Right atrium auricular region (tissue), 2 donors: Measurements from ENCODE around the gene NLRC3. TPM values are rescaled to one million over a fixed set of nuclear protein-coding genes. Genes with fewer than 3 reads are reported as not detected.
"Not testable (repeated sequence)": the region's sequence is repeated elsewhere in the genome, so short reads cannot be mapped to it uniquely, and the experiment has no call there.

Source experiments
- DNase-seq: peaks from one replicate; pipeline ENCODE4 v3.0.0-alpha.2; 2019; ENCODE audit warnings: low spot score
- H3K27ac ChIP-seq, 2 donors: fragments of 200-600 bp; sonication (generic); 1 replicate in 1 of 2; 2 replicates in 1 of 2; pipeline ENCODE4 v1.5.1; 2016 to 2019
- H3K27me3 ChIP-seq, 2 donors: fragments of 200-600 bp; sonication (generic); one replicate each; pipeline versions ENCODE4 v1.5.1 to v1.6.0; 2017 to 2019
- H3K36me3 ChIP-seq: fragments of 200-600 bp; sonication (generic); one replicate; pipeline ENCODE4 v1.5.1; 2016
- H3K4me1 ChIP-seq, 2 donors: fragments of 200-600 bp; sonication (generic); one replicate each; pipeline versions ENCODE4 v1.5.1 to v1.6.0; 2017 to 2019
- H3K4me3 ChIP-seq, 2 donors: fragments of 200-600 bp; sonication (generic); 1 replicate in 1 of 2; 2 replicates in 1 of 2; pipeline ENCODE4 v1.5.1; 2017 to 2019; ENCODE audit warnings: mild to moderate bottlenecking in 1 of 2, moderate library complexity in 1 of 2
- H3K9me3 ChIP-seq, 2 donors: fragments of 200-600 bp; sonication (generic); one replicate each; pipeline ENCODE4 v1.5.1; 2019
- total RNA-seq, 2 donors: library from RNA; depleted of rRNA; stranded (reverse); fragments of >200 nt; gene quantifications; one replicate each; pipeline ENCODE4 v1.1.0, GENCODE V29; 2016
- TF ChIP-seq, protein P1 (sequence below), 2 donors: fragments of 200-600 bp; sonication (generic); IDR thresholded peaks; one replicate each; pipeline ENCODE4 v1.5.1; 2019; ENCODE audit warnings: antibody characterized with exemption in 2 of 2

The NLRC3 gene
- total RNA-seq, 2 donors from 2014 or later: 0.85 to 1.1 TPM

GRCh38 chr16:3503523-3503922 is 73.7 kb downstream of the NLRC3 start:
- TF ChIP-seq, protein P1, sequence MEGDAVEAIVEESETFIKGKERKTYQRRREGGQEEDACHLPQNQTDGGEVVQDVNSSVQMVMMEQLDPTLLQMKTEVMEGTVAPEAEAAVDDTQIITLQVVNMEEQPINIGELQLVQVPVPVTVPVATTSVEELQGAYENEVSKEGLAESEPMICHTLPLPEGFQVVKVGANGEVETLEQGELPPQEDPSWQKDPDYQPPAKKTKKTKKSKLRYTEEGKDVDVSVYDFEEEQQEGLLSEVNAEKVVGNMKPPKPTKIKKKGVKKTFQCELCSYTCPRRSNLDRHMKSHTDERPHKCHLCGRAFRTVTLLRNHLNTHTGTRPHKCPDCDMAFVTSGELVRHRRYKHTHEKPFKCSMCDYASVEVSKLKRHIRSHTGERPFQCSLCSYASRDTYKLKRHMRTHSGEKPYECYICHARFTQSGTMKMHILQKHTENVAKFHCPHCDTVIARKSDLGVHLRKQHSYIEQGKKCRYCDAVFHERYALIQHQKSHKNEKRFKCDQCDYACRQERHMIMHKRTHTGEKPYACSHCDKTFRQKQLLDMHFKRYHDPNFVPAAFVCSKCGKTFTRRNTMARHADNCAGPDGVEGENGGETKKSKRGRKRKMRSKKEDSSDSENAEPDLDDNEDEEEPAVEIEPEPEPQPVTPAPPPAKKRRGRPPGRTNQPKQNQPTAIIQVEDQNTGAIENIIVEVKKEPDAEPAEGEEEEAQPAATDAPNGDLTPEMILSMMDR (IDR thresholded peaks at IDR 0.05): no peak
- H3K36me3 ChIP-seq: peaks cover 32% of the 10 kb centered on the region
- H3K4me1 ChIP-seq: peaks cover 0 to 16% of the 10 kb centered on the region in 2 donors
- no peak overlapping the region for H3K27ac ChIP-seq
- no peak overlapping the region for H3K4me3 ChIP-seq
- no peaks in the 10 kb centered on the region for H3K27me3 ChIP-seq
- DNase-seq: no peak
- no peaks in the 10 kb centered on the region for H3K9me3 ChIP-seq

- H3K27me3 ChIP-seq: no peaks in the 10 kb centered on the region
- TF ChIP-seq, protein P1 (IDR thresholded peaks at IDR 0.05): no peak
- H3K27ac ChIP-seq: peak overlapping the region in 1 of 2 donors; percentile 78
- peaks cover 18% of the 10 kb centered on the region for H3K36me3 ChIP-seq
- H3K9me3 ChIP-seq: no peaks in the 10 kb centered on the region
- peak overlapping the region; percentile 52 to 80 for H3K4me3 ChIP-seq
- DNase-seq: no peak
- H3K4me1 ChIP-seq: peaks cover 0 to 16% of the 10 kb centered on the region in 2 donors
Observed at GRCh38 chr16:3501783-3502400, 75.3 kb downstream of the NLRC3 start.

DNA sequence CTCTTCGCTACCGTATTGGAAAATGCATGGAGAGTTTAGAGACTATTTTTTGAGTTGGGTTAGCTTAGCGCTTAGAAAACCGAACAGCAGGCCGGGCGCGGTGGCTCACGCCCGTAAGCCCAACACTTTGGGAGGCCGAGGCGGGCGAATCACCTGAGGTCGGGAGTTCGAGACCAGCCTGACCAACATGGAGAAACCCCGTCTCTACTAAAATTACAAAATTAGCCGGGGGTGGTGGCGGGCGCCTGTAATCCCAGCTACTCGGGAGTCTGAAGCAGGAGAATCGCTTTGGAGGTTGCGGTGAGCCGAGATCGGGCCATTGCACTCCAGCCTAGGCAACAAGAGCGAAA is 75.8 kb downstream of the NLRC3 start:
- H3K9me3 ChIP-seq, H3K27me3 ChIP-seq, DNase-seq: not testable (repeated sequence)
- Histone ChIP-seq H3K4me3 (peak overlapping the region; percentile 52 to 80), H3K36me3 (peaks cover 13% of the 10 kb centered on the region), H3K4me1 (peaks cover 0 to 16% of the 10 kb centered on the region in 2 donors), H3K27ac (peak overlapping the region; percentile 64 to 78)

DNA sequence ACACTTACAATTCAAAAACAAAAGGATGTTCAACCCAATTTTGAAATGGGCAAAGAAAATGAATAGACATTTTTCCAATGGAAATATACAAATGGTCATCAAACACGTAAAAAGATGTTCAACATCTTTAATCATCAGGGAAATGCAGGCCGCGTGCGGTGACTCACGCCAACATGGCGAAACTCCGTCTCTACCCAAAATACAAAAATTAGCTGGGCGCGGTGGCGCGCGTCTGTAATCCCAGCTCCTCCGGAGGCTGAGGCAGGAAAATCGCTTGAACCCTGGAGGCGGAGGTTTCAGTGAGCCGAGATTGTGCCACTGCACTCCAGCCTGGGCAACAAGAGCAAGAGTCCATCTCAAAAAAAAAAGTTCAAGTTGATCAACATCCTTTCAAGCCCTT is 78.2 kb downstream of the NLRC3 start:
- peaks cover 0 to 16% of the 10 kb centered on the region in 2 donors for H3K4me1 ChIP-seq
- no peak for DNase-seq
- no peaks in the 10 kb centered on the region for H3K27me3 ChIP-seq
- H3K4me3 ChIP-seq: no peak overlapping the region
- H3K27ac ChIP-seq: no peak overlapping the region
- no peaks in the 10 kb centered on the region for H3K9me3 ChIP-seq
- TF ChIP-seq, protein P1 (IDR thresholded peaks at IDR 0.05): no peak
- H3K36me3 ChIP-seq: no peaks in the 10 kb centered on the region

GRCh38 chr16:3497771-3498170 is 79.4 kb downstream of the NLRC3 start:
- TF ChIP-seq, protein P1 (IDR thresholded peaks at IDR 0.05): no peak
- H3K4me3 ChIP-seq: no peak overlapping the region
- H3K27ac ChIP-seq: no peak overlapping the region
- DNase-seq: no peak
- no peaks in the 10 kb centered on the region for H3K9me3 ChIP-seq
- H3K4me1 ChIP-seq: peaks cover 0 to 16% of the 10 kb centered on the region in 2 donors
- H3K27me3 ChIP-seq: no peaks in the 10 kb centered on the region
- H3K36me3 ChIP-seq: no peaks in the 10 kb centered on the region

DNA sequence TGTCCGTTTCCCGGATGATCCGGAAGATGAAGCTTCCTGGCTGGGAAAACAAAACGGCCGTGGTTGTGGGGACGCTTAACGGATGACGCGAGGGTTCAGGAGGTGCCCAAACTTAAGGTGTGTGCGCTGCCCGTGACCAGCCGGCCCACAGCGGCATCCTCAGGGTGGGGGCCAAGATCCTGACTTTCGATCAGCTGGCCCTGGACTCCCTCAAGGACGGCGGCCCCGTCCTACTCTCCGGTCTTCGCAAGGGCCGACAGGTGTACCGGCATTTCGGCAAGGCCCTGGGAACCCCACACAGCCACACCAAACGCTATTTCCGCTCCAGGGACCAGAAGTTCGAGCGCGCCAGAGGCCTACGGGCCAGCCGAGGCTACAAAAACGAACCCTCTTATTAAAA is 80.8 kb downstream of the NLRC3 start:
- DNase-seq: no peak
- Histone ChIP-seq H3K9me3 (no peaks in the 10 kb centered on the region), H3K27ac (no peak overlapping the region), H3K36me3 (no peaks in the 10 kb centered on the region), H3K4me3 (no peak overlapping the region), H3K4me1 (peaks cover 0 to 17% of the 10 kb centered on the region in 2 donors), H3K27me3 (no peaks in the 10 kb centered on the region)
- TF ChIP-seq, protein P1 (IDR thresholded peaks at IDR 0.05): no peak
